Body of pancreas (tissue), 4 donors: ENCODE results near the gene MTCL3.

Experiments
- ATAC-seq: fragments of 150-250 bp; one replicate; pipeline ENCODE4 v1.9.1; 2016
- DNase-seq, 4 donors: peaks; one replicate each; pipeline ENCODE4 v3.0.0-alpha.2; 2019
- H3K27ac ChIP-seq, 4 donors: fragments of 200-600 bp; sonication (generic); 1 replicate in 3 of 4; 2 replicates in 1 of 4; pipeline versions ENCODE4 v1.5.1 to v1.6.1; 2016 to 2019; ENCODE audit warnings: mild to moderate bottlenecking in 1 of 4, mixed read lengths in 1 of 4, moderate library complexity in 1 of 4
- H3K27me3 ChIP-seq, 2 donors: fragments of 200-600 bp; sonication (generic); one replicate each; pipeline ENCODE4 v1.6.0; 2016; ENCODE audit warnings: mild to moderate bottlenecking in 1 of 2
- H3K36me3 ChIP-seq, 2 donors: fragments of 200-600 bp; sonication (generic); replicated peaks in 1 of 2; 2 replicates each; pipeline ENCODE4 v1.5.1; 2016; ENCODE audit warnings: low read depth in 2 of 2; ENCODE audit not compliant: insufficient read depth in 1 of 2
- H3K4me1 ChIP-seq: fragments of 200-600 bp; sonication (generic); one replicate; pipeline ENCODE4 v1.6.0; 2016
- H3K4me3 ChIP-seq, 2 donors: fragments of 200-600 bp; sonication (generic); 1 replicate in 1 of 2; 2 replicates in 1 of 2; pipeline ENCODE4 v1.5.1; 2016 to 2019
- H3K9me3 ChIP-seq, 3 donors: fragments of 200-600 bp; sonication (generic); 1 replicate in 2 of 3; 2 replicates in 1 of 3; pipeline ENCODE4 v1.5.1; 2016
- CTCF ChIP-seq, 7 experiments: fragments of 450-650 bp in 4 of 7; fragments of 200-600 bp in 3 of 7; sonication (generic) in 3 of 7; IDR thresholded peaks; one replicate each; pipeline ENCODE4 v1.5.1; 2016 to 2019; ENCODE audit warnings: antibody characterized with exemption in 7 of 7
- POLR2A ChIP-seq, 3 donors: fragments of 450-650 bp; IDR thresholded peaks; one replicate each; pipeline ENCODE4 v1.6.1; 2016; ENCODE audit warnings: antibody characterized with exemption in 3 of 3, mild to moderate bottlenecking in 2 of 3
- WGBS, 2 donors: methylation state at CpG; one replicate each; pipeline ENCODE4 v1.1.5; 2017; 5-methylcytosine and 5-hydroxymethylcytosine counted together
- intact Hi-C: fragments of 100-400 bp; cut with DNase I; formaldehyde crosslinking; loops from one replicate; pipeline ENCODE4 v1.15.1; 2023

MTCL3 gene

GRCh38 chr6:127460465-127460864 lies 58.7 kb downstream of the MTCL3 start:
- Histone ChIP-seq H3K4me3 (no peak overlapping the region), H3K9me3 (no peaks in the 10 kb centered on the region), H3K4me1 (peaks cover 8% of the 10 kb centered on the region), H3K36me3 (no peaks in the 10 kb centered on the region), H3K27me3 (no peaks in the 10 kb centered on the region), H3K27ac (no peak overlapping the region)
- TF ChIP-seq CTCF (IDR thresholded peaks at IDR 0.05), result no peak
- no peak for TF ChIP-seq POLR2A (IDR thresholded peaks at IDR 0.05)
- intact Hi-C loops, result no loop called here
- no peak for ATAC-seq
- DNase-seq, result no peak
- 46 to 71% methylated on average over 1 of the region's 1 CpG for WGBS, 2 donors

GRCh38 chr6:127459231-127459641 lies 59.9 kb downstream of the MTCL3 start, which contains the start of gene KIAA0408:
Gene KIAA0408, minus strand, starts transcription at chr6:127459389. Its CDS starts 5,408 bp downstream, at chr6:127453981.
- H3K36me3 ChIP-seq, result no peaks in the 10 kb centered on the region
- WGBS, 2 donors, result 11 to 13% methylated on average over 4 of the region's 4 CpGs
- H3K27me3 ChIP-seq, result no peaks in the 10 kb centered on the region
- no peaks in the 10 kb centered on the region for H3K9me3 ChIP-seq
- intact Hi-C loops, result no loop called here
- H3K4me3 ChIP-seq, result no peak within 1 kb of the TSS
- DNase-seq, result peak; percentile 51 to 76 (median 64)
- H3K4me1 ChIP-seq, result peaks cover 8% of the 10 kb centered on the region
- peak; percentile 88 for ATAC-seq
- TF ChIP-seq POLR2A (IDR thresholded peaks at IDR 0.05), result no peak
- no peak for TF ChIP-seq CTCF (IDR thresholded peaks at IDR 0.05)
- peak within 1 kb of the TSS in 2 of 4 donors; percentile 43 to 44 for H3K27ac ChIP-seq

GRCh38 chr6:127458817-127459216 lies 60.3 kb downstream of the MTCL3 start:
- no peaks in the 10 kb centered on the region for H3K9me3 ChIP-seq
- H3K4me3 ChIP-seq, result no peak overlapping the region
- peak overlapping the region in 2 of 4 donors; percentile 43 to 44 for H3K27ac ChIP-seq
- ATAC-seq (peak; percentile 60), DNase-seq (peak in 2 of 4 donors; percentile 25 to 53)
- 33 to 36% methylated on average over 4 of the region's 4 CpGs for WGBS, 2 donors
- intact Hi-C loops, result no loop called here
- H3K27me3 ChIP-seq, result no peaks in the 10 kb centered on the region
- H3K36me3 ChIP-seq, result no peaks in the 10 kb centered on the region
- TF ChIP-seq CTCF (IDR thresholded peaks at IDR 0.05) (no peak), POLR2A (IDR thresholded peaks at IDR 0.05) (no peak)
- peaks cover 8% of the 10 kb centered on the region for H3K4me1 ChIP-seq

- DNase-seq (no peak), ATAC-seq (no peak)
- Histone ChIP-seq H3K9me3 (no peaks in the 10 kb centered on the region), H3K27me3 (no peaks in the 10 kb centered on the region), H3K4me1 (peaks cover 8% of the 10 kb centered on the region), H3K36me3 (no peaks in the 10 kb centered on the region), H3K27ac (no peak overlapping the region), H3K4me3 (no peak overlapping the region)
- intact Hi-C loops, result no loop called here
- WGBS, 2 donors, result 11 to 16% methylated on average over 3 of the region's 3 CpGs
- TF ChIP-seq POLR2A (IDR thresholded peaks at IDR 0.05) (no peak), CTCF (IDR thresholded peaks at IDR 0.05) (no peak)
These were observed 60.9 kb downstream of the MTCL3 start for GRCh38 chr6:127458222-127458621.

GRCh38 chr6:127457456-127458064 lies 61.6 kb downstream of the MTCL3 start:
- H3K27ac ChIP-seq, result peak overlapping the region in 1 of 4 donors; percentile 30
- no peak for ATAC-seq
- peak in 1 of 4 donors; percentile 20 for DNase-seq
- no peaks in the 10 kb centered on the region for H3K9me3 ChIP-seq
- H3K27me3 ChIP-seq, result no peaks in the 10 kb centered on the region
- peaks cover 8% of the 10 kb centered on the region for H3K4me1 ChIP-seq
- H3K36me3 ChIP-seq, result no peaks in the 10 kb centered on the region
- intact Hi-C loops, result no loop called here
- no peak for TF ChIP-seq CTCF (IDR thresholded peaks at IDR 0.05)
- no peak for TF ChIP-seq POLR2A (IDR thresholded peaks at IDR 0.05)
- WGBS, 2 donors, result 51 to 64% methylated on average over 3 of the region's 3 CpGs
- H3K4me3 ChIP-seq, result no peak overlapping the region
